ENCODE measurements around the gene ADGRG4. TPM values are rescaled to one million over a fixed set of nuclear protein-coding genes. Genes with fewer than 3 reads are reported as not detected.

Gene ADGRG4
- total and polyA plus RNA-seq, 9 donors = 0.01 to 2.0 (median 0.34) TPM; not detected in 2

DNA sequence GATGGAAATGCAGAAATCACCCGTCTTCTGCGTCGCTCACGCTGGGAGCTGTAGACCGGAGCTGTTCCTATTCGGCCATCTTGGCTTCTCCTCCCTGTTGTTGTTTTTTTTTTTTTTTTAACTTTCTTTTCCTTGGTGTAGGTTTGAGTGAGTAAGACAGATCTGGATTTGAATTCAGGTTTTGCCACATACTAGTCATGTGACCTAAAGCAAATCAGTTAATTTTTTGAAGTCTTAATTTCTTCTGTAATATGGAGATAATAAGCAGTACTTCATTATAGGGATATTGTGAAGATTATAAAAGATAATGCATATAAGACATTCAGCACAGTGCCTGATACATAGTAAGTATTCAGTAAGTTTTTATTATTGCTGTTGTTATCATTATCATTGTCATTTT is 145.4 kb downstream of the ADGRG4 start:
- Histone ChIP-seq H3K27me3 (no peaks in the 10 kb centered on the region), H3K4me1 (ENCODE audit: insufficient read depth) (no peaks in the 10 kb centered on the region), H3K36me3 (no peaks in the 10 kb centered on the region), H3K27ac (no peak overlapping the region), H3K4me3 (no peak overlapping the region), H3K9me3 (no peaks in the 10 kb centered on the region)
- 91 to 96% (median 96%) methylated on average over 6 of the region's 6 CpGs for WGBS, 3 donors
- intact Hi-C loops (cut with DNase I) = loop anchor here in 1 of 4 donors (1.0 kb wide), 1 partner anchor 46 kb away; no protein-coding TSS in a partner anchor
- no peak for DNase-seq
- TF ChIP-seq POLR2A (IDR thresholded peaks at IDR 0.05) = no peak
- TF ChIP-seq, protein P1, sequence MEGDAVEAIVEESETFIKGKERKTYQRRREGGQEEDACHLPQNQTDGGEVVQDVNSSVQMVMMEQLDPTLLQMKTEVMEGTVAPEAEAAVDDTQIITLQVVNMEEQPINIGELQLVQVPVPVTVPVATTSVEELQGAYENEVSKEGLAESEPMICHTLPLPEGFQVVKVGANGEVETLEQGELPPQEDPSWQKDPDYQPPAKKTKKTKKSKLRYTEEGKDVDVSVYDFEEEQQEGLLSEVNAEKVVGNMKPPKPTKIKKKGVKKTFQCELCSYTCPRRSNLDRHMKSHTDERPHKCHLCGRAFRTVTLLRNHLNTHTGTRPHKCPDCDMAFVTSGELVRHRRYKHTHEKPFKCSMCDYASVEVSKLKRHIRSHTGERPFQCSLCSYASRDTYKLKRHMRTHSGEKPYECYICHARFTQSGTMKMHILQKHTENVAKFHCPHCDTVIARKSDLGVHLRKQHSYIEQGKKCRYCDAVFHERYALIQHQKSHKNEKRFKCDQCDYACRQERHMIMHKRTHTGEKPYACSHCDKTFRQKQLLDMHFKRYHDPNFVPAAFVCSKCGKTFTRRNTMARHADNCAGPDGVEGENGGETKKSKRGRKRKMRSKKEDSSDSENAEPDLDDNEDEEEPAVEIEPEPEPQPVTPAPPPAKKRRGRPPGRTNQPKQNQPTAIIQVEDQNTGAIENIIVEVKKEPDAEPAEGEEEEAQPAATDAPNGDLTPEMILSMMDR (IDR thresholded peaks at IDR 0.05) = no peak
- no peak for TF ChIP-seq EP300 (IDR thresholded peaks at IDR 0.05)

DNA sequence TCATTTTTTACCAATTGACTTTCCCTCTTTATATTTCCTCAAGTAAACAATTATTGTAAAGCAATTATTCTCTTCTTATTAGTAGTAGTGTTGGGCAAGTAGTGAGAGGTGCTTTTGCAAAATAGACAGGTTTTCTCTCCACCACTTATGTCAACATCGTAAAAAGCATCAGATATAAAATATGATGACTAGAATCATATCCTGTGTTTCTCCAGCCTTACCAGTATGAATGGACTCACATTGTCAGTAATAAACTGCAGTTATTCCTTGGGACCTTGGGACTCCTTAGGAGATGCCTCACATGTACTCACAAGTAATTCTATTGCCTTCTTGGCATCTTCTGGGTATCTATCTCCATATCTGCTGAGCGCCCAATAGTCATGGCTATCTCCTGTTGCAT is 146.5 kb downstream of the ADGRG4 start:
- TF ChIP-seq POLR2A (IDR thresholded peaks at IDR 0.05) = no peak
- TF ChIP-seq, protein P1 (IDR thresholded peaks at IDR 0.05) = no peak
- TF ChIP-seq EP300 (IDR thresholded peaks at IDR 0.05) = no peak
- Histone ChIP-seq H3K4me3 (no peak overlapping the region), H3K36me3 (no peaks in the 10 kb centered on the region), H3K27me3 (no peaks in the 10 kb centered on the region), H3K9me3 (no peaks in the 10 kb centered on the region), H3K27ac (no peak overlapping the region), H3K4me1 (ENCODE audit: insufficient read depth) (no peaks in the 10 kb centered on the region)
- WGBS, 3 donors = 80 to 82% (median 81%) methylated on average over 2 of the region's 2 CpGs
- intact Hi-C loops (cut with DNase I) = no loop called here
- DNase-seq = no peak

DNA sequence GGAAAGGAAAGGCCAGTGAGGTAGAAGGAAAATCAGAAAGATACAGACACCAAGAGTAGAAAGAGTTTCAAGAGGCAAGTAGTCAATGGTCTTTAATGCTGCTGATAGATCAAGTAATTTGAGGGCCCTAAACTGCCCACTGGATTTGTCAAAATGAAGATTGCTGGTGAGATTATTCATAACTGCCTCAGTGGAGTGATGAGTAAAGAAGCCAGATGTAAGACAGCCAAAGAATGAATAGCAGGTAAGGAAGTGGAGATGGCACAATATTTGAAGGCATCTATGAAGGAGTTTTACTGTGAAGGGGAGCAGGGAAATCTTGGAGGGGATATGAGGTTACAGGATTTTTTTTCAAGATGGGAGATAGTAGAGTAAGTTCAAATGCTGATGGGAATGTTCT is 147.2 kb downstream of the ADGRG4 start:
- TF ChIP-seq EP300 (IDR thresholded peaks at IDR 0.05) = no peak
- TF ChIP-seq POLR2A (IDR thresholded peaks at IDR 0.05) = no peak
- TF ChIP-seq, protein P1 (IDR thresholded peaks at IDR 0.05) = no peak
- Histone ChIP-seq H3K27ac (no peak overlapping the region), H3K4me3 (no peak overlapping the region), H3K36me3 (no peaks in the 10 kb centered on the region), H3K4me1 (ENCODE audit: insufficient read depth) (no peaks in the 10 kb centered on the region), H3K27me3 (no peaks in the 10 kb centered on the region), H3K9me3 (no peaks in the 10 kb centered on the region)
- no peak for DNase-seq
- intact Hi-C loops (cut with DNase I) = no loop called here

DNA sequence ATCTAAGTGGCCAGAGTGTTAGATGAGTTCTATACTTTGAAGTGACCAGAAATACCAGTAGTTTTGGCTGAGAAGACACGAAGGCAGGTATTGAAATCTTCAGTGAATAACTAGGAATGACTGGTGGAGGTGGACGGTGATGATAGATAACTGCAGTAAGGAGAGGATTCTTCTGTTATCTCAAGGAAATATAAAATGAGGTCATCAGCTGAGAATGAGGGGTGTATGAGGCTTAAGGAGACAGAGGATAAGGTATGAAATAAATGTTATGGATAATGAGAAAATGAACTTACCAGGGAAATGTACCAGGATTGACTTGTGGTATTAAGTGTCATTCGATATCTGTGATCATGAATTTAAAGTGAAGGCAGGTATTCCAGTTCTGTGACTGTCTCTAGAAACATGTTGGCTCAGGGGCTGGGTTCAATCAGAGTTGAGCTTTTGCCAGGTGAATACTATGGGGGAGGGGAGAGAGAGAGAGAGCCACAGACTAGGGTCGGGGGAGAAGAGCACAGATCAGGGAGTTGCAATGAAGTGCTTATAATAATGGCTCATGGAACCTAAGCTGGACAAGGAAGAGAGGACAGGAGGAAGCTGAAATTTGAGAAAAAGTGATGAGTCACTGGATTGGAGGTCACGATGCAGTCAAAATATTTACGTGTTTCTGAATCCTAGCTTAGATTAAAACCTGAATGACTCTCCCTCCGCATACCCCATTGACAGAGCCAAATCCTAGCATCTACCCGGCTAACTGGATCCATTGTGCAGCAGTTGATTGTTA is 149.5 kb downstream of the ADGRG4 start:
- no peaks in the 10 kb centered on the region for H3K4me1 ChIP-seq (ENCODE audit: insufficient read depth)
- no peaks in the 10 kb centered on the region for H3K36me3 ChIP-seq
- WGBS, 3 donors = 45 to 57% (median 49%) methylated on average over 8 of the region's 8 CpGs
- H3K4me3 ChIP-seq = no peak overlapping the region
- no peak for TF ChIP-seq EP300 (IDR thresholded peaks at IDR 0.05)
- TF ChIP-seq POLR2A (IDR thresholded peaks at IDR 0.05) = no peak
- TF ChIP-seq, protein P1 (IDR thresholded peaks at IDR 0.05) = no peak
- no peaks in the 10 kb centered on the region for H3K9me3 ChIP-seq
- intact Hi-C loops (cut with DNase I) = no loop called here
- H3K27me3 ChIP-seq = no peaks in the 10 kb centered on the region
- DNase-seq = no peak
- no peak overlapping the region for H3K27ac ChIP-seq
